Large intestine (tissue), 3 donors: Measurements from ENCODE around the gene INPP5F. TPM values are rescaled to one million over a fixed set of nuclear protein-coding genes. Genes with fewer than 3 reads are reported as not detected.
"Not testable (repeated sequence)": the region's sequence is repeated elsewhere in the genome, so short reads cannot be mapped to it uniquely, and the experiment has no call there.

Experiments
- DNase-seq, 2 donors: peaks; one replicate each; pipeline versions ENCODE4 v3.0.0 to v3.0.0-alpha.2; 2013
- H3K27ac ChIP-seq: one replicate; pipeline ENCODE4 v1.5.1; 2013; ENCODE audit warnings: low read length
- H3K27me3 ChIP-seq: 2 replicates; pipeline ENCODE4 v1.6.1; 2013; ENCODE audit warnings: low read length; ENCODE audit not compliant: control insufficient read depth, insufficient read depth
- H3K36me3 ChIP-seq: 2 replicates; pipeline ENCODE4 v1.6.1; 2013; ENCODE audit warnings: low read length; ENCODE audit not compliant: control insufficient read depth, insufficient read depth
- H3K4me1 ChIP-seq: one replicate; pipeline ENCODE4 v1.6.1; 2013; ENCODE audit warnings: low read length; ENCODE audit not compliant: control insufficient read depth, insufficient read depth
- H3K4me3 ChIP-seq: one replicate; pipeline ENCODE4 v1.5.1; 2013; ENCODE audit warnings: low read length
- H3K9me3 ChIP-seq: one replicate; pipeline ENCODE4 v1.6.1; 2013; ENCODE audit warnings: mild to moderate bottlenecking, low read depth, low read length, moderate library complexity; ENCODE audit not compliant: control insufficient read depth
- WGBS: methylation state at CpG from one replicate; pipeline ENCODE4 v1.1.5; 2013; ENCODE audit warnings: low lambda C conversion rate; ENCODE audit not compliant: insufficient coverage; 5-methylcytosine and 5-hydroxymethylcytosine counted together
- polyA plus RNA-seq: library from polyadenylated mRNA; unstranded; fragments of 120-200 nt; gene quantifications from one replicate; pipeline ENCODE4 v1.2.1, GENCODE V29; 2013

Gene INPP5F
- polyA plus RNA-seq, 1 donor = 24.7 TPM

DNA sequence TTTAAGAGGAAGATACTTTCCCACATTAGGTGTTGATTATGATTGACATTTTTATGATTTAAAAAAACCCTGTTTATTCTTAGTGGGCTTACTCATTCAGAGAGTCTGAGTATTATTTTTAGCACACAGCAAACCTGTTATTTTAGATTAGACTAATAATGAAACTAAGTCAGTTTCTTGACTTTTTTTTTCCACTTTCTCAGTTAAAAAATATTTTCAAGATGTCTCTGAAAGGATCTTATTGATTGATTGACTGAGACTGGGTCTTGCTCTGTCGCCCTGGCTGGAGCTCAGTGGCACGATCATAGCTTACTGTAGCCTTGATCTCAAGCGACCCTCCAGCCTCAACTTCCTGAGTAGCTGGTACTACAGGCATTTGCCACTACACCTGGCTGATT lies 20.4 kb upstream of the INPP5F start:
- no CpG with 5 or more reads among the region's 3 CpGs for WGBS
- no peak overlapping the region for H3K4me3 ChIP-seq
- no peak overlapping the region for H3K27ac ChIP-seq
- no peaks in the 10 kb centered on the region for H3K4me1 ChIP-seq
- peaks cover 3% of the 10 kb centered on the region for H3K27me3 ChIP-seq
- DNase-seq = no peak
- no peaks in the 10 kb centered on the region for H3K36me3 ChIP-seq
- H3K9me3 ChIP-seq = no peaks in the 10 kb centered on the region

GRCh38 chr10:119706521-119707278 lies 19.1 kb upstream of the INPP5F start:
- no peak overlapping the region for H3K4me3 ChIP-seq
- WGBS = no CpG with 5 or more reads among the region's 7 CpGs
- H3K9me3 ChIP-seq = no peaks in the 10 kb centered on the region
- H3K27me3 ChIP-seq = peaks cover 3% of the 10 kb centered on the region
- H3K27ac ChIP-seq = no peak overlapping the region
- no peak for DNase-seq
- H3K36me3 ChIP-seq = no peaks in the 10 kb centered on the region
- H3K4me1 ChIP-seq = no peaks in the 10 kb centered on the region

DNA sequence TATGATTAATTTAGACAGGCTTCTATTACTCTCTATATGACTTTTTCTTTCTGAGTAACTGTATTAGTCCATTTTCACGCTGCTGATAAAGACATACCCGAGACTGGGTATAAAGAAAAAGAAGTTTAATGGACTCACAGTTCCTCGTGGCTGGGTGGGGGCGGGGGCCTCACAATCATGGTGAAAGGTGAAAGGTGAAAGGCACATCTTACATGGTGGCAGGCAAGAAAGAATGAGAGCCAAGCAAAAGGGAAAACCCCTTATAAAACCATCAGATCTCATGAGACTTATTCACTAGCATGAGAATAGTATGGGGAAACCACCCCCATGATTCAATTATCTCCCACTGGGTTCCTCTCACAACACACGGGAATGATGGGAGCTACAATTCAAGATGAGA lies 18.5 kb upstream of the INPP5F start:
- H3K27ac ChIP-seq = not testable (repeated sequence)
- no CpG with 5 or more reads among the region's 5 CpGs for WGBS

DNA sequence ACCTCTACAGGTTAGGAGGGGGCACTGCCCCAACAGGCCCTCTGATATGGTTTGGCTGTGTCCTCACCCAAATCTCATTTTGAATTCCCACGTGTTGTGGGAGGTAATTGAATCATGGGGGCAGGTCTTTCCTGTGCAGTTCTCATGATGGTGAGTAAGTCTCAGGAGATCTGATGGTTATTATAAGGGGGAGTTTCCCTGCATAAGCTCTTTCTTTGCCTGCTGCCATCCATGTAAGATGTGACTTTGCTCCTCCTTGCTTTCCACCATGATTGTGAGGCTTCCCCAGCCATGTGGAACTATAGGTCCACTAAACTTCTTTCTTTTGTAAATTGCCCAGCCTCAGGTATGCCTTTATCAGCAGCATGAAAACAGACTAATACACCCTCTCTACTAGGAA lies 14.9 kb upstream of the INPP5F start:
- H3K9me3 ChIP-seq, H3K4me1 ChIP-seq, H3K27ac ChIP-seq, H3K36me3 ChIP-seq, H3K27me3 ChIP-seq, DNase-seq, H3K4me3 ChIP-seq: not testable (repeated sequence)
- no CpG with 5 or more reads among the region's 1 CpG for WGBS

More for the DNA sequence above, 18.5 kb upstream of the INPP5F start:
- H3K4me1 ChIP-seq, H3K4me3 ChIP-seq, H3K27me3 ChIP-seq, DNase-seq, H3K9me3 ChIP-seq, H3K36me3 ChIP-seq: not testable (repeated sequence)

DNA sequence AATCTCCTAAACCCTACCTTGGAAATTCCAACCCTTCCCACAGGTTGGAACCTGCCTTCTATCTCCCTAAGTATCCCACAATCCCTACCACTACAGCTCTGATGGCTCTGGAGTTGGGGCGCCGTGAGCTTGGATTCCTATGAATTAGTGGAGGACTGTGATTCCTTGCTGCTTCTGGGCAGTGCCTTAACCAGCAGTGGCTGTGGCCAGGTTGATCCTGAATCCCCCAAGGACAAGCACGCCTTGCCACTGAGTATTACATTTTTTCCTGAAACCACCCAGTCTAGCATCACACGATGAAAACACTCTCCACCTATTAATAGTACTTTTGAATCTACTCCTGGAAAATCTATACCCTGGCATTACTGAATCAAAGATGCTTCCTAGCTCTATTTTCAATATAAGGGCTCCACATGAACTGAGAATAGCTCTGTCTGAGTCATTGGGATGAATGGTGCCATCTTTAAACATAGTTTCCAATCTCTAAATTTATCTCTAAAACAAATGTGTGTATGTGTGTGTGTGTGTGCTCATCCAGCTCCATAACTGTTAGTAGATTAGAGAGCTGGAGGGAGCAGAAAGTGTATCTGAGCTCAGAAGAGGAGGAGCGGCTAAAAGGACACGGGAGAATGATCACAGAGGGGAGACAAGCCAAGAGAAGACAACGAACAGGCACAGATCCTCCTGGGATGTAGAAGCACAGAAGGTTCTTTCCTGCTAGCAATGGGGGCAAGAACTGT lies 11.9 kb upstream of the INPP5F start:
- no peak overlapping the region for H3K27ac ChIP-seq
- no peaks in the 10 kb centered on the region for H3K4me1 ChIP-seq
- WGBS = 80% methylated on average over 2 of the region's 7 CpGs
- H3K36me3 ChIP-seq = no peaks in the 10 kb centered on the region
- H3K9me3 ChIP-seq = no peaks in the 10 kb centered on the region
- H3K4me3 ChIP-seq = no peak overlapping the region
- no peaks in the 10 kb centered on the region for H3K27me3 ChIP-seq
- DNase-seq = no peak

GRCh38 chr10:119714484-119714816 lies 11.4 kb upstream of the INPP5F start:
- 100% methylated on average over 1 of the region's 2 CpGs for WGBS
- Histone ChIP-seq H3K4me1 (no peaks in the 10 kb centered on the region), H3K27me3 (no peaks in the 10 kb centered on the region)

GRCh38 chr10:119715628-119716505 lies 10.0 kb upstream of the INPP5F start:
- Histone ChIP-seq H3K27ac (no peak overlapping the region), H3K9me3 (no peaks in the 10 kb centered on the region), H3K4me3 (no peak overlapping the region), H3K27me3 (no peaks in the 10 kb centered on the region), H3K4me1 (no peaks in the 10 kb centered on the region), H3K36me3 (no peaks in the 10 kb centered on the region)
- DNase-seq = peak in 1 of 2 donors; percentile 11
- WGBS = no CpG with 5 or more reads among the region's 8 CpGs

More at GRCh38 chr10:119714484-119714816, 11.4 kb upstream of the INPP5F start:
- H3K36me3 ChIP-seq = no peaks in the 10 kb centered on the region
- H3K27ac ChIP-seq = no peak overlapping the region
- DNase-seq = no peak
- H3K4me3 ChIP-seq = no peak overlapping the region
- no peaks in the 10 kb centered on the region for H3K9me3 ChIP-seq

DNA sequence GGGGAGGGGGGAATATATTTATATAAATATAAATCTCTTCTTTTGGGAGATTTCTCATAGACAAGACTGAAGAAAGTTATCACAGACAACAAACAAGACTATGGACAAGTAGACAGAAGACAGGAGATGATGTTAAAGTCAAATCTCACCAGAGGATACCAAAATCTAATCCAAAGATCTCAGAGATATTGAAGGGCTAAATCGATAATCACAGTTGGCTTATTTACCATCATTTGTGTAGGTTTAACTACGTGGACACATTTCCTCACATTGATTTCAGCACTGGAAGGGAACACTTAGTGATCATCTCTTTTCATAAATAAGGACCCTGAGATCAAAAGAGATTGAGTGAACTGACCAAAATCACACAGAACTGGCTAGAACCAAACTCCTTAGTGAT lies 2.7 kb upstream of the INPP5F start:
- no peak for DNase-seq
- no peaks in the 10 kb centered on the region for H3K36me3 ChIP-seq
- peaks cover 14% of the 10 kb centered on the region for H3K4me1 ChIP-seq
- H3K4me3 ChIP-seq = no peak overlapping the region
- no peak overlapping the region for H3K27ac ChIP-seq
- no peaks in the 10 kb centered on the region for H3K27me3 ChIP-seq
- no CpG with 5 or more reads among the region's 2 CpGs for WGBS
- no peaks in the 10 kb centered on the region for H3K9me3 ChIP-seq

DNA sequence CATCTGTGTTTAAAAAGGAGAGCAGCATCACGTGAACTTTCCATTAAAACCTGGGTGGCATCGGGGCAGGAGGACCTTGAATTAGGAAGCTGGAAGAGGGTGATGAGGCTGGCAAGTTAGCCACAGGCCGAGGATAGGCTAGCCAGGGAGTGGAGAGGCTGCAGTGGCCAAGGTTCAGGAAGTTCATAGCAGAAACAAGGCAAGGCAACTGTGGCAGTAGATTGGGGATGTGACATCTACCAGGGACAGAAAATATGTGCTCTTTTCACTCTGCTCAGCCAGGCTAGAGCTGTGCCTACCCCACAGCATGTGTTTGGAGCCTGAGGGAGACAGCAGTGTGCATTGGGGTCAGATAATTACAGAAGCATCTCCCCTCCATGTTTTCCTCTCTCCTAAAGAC lies 2.2 kb upstream of the INPP5F start:
- no peaks in the 10 kb centered on the region for H3K9me3 ChIP-seq
- H3K27me3 ChIP-seq = no peaks in the 10 kb centered on the region
- no peak overlapping the region for H3K4me3 ChIP-seq
- peak in 1 of 2 donors; percentile 34 for DNase-seq
- peaks cover 14% of the 10 kb centered on the region for H3K4me1 ChIP-seq
- no peak overlapping the region for H3K27ac ChIP-seq
- H3K36me3 ChIP-seq = no peaks in the 10 kb centered on the region
- WGBS = 86% methylated on average over 2 of the region's 3 CpGs
